GM12864 (cell line): Measurements from ENCODE around the gene APC2.

Experiments
- DNase-seq: peaks from one replicate; pipeline ENCODE4 v3.0.0-alpha.2; 2011; ENCODE audit warnings: low read depth
- H3K4me3 ChIP-seq: 2 replicates; pipeline ENCODE4 v1.5.1; 2011; ENCODE audit warnings: mild to moderate bottlenecking, low read depth, low read length, control low read depth
- TF ChIP-seq, protein P1 (sequence below): IDR thresholded peaks from 2 replicates; pipeline ENCODE4 v1.5.1; 2011; ENCODE audit warnings: low read depth, mild to moderate bottlenecking, moderate library complexity, low read length, control low read depth, inconsistent platforms; ENCODE audit errors: missing control alignments

The APC2 gene

GRCh38 chr19:1521636-1522035, 71.7 kb downstream of the APC2 start:
- no peak overlapping the region for H3K4me3 ChIP-seq
- no peak for DNase-seq
- TF ChIP-seq, protein P1, sequence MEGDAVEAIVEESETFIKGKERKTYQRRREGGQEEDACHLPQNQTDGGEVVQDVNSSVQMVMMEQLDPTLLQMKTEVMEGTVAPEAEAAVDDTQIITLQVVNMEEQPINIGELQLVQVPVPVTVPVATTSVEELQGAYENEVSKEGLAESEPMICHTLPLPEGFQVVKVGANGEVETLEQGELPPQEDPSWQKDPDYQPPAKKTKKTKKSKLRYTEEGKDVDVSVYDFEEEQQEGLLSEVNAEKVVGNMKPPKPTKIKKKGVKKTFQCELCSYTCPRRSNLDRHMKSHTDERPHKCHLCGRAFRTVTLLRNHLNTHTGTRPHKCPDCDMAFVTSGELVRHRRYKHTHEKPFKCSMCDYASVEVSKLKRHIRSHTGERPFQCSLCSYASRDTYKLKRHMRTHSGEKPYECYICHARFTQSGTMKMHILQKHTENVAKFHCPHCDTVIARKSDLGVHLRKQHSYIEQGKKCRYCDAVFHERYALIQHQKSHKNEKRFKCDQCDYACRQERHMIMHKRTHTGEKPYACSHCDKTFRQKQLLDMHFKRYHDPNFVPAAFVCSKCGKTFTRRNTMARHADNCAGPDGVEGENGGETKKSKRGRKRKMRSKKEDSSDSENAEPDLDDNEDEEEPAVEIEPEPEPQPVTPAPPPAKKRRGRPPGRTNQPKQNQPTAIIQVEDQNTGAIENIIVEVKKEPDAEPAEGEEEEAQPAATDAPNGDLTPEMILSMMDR, result no peak

- TF ChIP-seq, protein P1, result no peak
- DNase-seq, result no peak
- no peak overlapping the region for H3K4me3 ChIP-seq
Measured at GRCh38 chr19:1522061-1522460, 72.1 kb downstream of the APC2 start.

DNA sequence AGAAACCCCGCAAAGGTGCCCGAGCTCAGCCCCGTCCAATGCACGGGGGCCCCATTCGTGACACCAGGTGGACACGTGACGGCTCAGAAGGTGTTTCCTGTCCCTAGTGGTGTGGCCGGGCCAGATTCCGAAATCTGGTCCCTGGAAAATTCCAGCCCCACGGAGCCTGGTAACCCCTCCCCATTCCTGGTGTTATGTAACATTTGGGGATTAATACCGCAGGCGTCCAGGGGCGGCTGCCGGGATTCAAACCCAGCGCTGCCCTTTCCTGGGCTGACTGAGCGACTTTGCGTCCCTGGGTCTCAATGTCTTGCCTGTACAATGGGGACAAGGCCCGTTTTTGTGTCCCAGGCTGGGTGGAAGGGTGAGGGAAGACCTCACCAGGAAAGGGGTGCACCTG, 72.9 kb downstream of the APC2 start:
- TF ChIP-seq, protein P1, result no peak
- no peak overlapping the region for H3K4me3 ChIP-seq
- DNase-seq, result no peak
